22Rv1 (cell line): ENCODE data around the gene GPHN.

Source experiments
- ZFX ChIP-seq: fragments of 450-650 bp; IDR thresholded peaks from 2 replicates; pipeline ENCODE4 v1.6.1; 2017; ENCODE audit warnings: antibody characterized with exemption, borderline replicate concordance
- TF ChIP-seq, protein P1 (sequence below): fragments of 450-650 bp; IDR thresholded peaks from 2 replicates; pipeline ENCODE4 v1.5.1; 2017; ENCODE audit warnings: mild to moderate bottlenecking

DNA sequence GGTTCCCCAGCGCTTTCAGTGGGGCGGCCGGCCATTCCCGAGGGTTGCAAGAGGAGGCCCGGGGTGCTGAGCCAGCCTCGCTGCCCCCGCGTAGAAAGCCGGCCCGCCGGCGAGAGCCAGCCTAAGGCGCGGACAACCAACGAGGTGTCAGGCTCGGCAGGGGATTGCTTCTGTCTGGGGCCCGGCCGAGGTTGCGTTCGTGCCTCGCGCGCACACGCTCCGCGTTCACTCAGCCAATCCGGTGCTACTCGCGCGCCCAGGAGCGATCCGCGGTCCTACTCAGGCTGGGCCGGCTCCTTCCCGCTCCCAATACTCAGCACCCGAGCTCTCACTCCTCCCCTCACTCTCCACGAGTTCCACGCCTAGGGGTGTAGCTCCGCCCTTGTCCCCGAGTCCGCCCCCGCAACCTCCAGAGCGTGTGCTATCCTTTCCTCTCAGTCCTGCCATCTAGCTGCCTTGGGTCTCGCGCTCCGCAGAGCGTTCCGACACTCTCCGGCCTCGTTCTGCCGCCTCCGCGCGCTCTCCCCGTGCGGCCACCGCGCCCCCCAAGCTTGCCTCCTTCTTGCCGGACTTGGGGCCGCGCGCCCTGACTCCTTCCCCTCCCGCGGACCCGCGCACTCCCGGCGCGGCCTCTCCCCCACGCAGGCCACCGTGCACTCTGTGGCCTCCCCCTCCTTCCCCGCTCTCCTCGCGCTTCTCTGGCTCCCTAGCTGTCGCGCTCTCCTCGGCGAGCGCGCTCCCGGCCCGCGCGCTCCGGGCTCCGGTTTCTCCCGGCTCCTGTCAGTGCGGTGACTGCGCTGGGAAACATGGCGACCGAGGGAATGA lies at the start of gene GPHN:
- TF ChIP-seq, protein P1, sequence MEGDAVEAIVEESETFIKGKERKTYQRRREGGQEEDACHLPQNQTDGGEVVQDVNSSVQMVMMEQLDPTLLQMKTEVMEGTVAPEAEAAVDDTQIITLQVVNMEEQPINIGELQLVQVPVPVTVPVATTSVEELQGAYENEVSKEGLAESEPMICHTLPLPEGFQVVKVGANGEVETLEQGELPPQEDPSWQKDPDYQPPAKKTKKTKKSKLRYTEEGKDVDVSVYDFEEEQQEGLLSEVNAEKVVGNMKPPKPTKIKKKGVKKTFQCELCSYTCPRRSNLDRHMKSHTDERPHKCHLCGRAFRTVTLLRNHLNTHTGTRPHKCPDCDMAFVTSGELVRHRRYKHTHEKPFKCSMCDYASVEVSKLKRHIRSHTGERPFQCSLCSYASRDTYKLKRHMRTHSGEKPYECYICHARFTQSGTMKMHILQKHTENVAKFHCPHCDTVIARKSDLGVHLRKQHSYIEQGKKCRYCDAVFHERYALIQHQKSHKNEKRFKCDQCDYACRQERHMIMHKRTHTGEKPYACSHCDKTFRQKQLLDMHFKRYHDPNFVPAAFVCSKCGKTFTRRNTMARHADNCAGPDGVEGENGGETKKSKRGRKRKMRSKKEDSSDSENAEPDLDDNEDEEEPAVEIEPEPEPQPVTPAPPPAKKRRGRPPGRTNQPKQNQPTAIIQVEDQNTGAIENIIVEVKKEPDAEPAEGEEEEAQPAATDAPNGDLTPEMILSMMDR: peak; percentile 16; the same call in 1 of the 2 replicates
- TF ChIP-seq ZFX: no peak
